ENCODE results near the gene PLAGL2. TPM values are rescaled to one million over a fixed set of nuclear protein-coding genes. Genes with fewer than 3 reads are reported as not detected.
"Not testable (repeated sequence)": the region's sequence is repeated elsewhere in the genome, so short reads cannot be mapped to it uniquely, and the experiment has no call there.

The PLAGL2 gene
- total RNA-seq, 2 donors from 2014 or later: 4.8 to 5.6 TPM

DNA sequence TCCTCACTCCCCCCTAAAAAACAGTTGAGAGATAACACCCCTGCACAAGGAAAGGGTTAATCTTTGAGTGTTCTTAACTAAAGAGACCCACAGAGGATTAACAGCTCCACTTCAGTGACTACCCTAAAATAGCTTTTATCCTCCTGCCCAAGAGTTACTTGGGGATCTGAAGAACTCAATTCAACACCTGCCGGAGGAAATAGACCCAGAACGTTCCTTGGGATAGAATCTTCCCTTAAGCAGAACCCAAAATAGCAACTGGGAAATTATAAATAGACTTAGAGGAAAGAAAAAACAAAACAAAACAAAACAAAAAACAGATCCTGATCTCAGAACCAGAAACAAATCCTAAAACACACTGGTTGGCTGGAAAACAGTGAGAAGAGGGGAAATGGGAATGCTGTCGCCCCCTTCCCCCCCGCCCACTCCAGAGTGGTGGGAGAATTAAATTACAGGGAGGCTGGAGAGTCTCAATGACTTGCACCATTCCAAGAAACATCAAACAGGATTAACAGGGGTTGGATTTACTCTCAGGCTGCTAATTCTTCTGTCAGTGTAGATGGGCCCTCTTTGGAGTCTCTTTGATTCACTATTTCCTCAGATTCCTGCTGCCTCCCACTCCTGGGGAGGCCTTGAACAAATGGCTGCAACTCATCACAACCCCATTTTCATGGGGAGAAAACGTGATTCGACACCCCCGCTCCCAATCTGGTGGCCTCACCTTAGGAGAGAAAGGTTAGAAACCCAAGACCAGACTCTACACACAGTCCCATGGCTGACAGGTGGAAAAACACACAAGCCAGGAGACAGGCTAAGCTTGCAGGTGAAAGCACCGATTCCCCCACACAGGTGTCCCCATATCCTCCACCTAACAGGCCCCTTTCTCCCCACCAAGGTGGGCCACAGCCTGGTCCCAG, 1.4 kb downstream of the PLAGL2 start:
- no peak for DNase-seq (ENCODE audit: low spot score)
- intact Hi-C loops (cut with DNase I): no loop called here

DNA sequence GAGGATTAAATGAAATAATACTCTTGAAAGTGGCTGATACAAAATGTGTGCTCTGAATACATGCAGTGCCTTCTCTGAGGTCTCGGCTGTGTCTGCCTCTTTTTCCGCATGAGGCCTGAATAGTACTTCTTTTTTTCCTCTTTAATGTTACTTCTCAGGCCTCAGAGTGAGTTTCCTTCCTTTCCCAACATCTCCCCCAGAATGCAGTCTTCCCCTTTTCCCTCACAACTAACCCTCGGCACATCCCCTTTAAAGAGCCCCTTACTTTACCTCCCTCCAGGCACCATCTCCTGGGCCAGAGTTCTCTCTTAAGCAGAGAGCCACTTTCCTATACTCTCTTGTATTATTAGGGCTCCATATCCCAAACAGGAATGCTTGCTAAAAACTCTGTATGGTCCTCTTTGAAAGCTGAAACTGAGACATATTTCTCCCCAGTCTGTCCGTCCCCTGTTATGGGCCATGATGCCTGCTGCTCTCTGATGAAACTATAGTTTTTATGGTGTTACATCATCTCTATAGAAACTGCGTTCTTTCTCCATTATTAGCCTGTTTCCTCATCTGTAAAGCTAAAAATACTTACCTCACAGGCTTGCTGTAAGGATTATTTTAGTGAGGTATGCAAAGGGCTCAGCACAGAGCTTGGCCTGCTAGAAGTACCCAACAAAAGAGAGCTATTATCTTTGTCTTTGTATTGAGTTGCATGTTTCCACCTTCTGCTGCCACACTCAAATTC, 2.3 kb downstream of the PLAGL2 start:
- DNase-seq (ENCODE audit: low spot score): no peak
- intact Hi-C loops (cut with DNase I): no loop called here

DNA sequence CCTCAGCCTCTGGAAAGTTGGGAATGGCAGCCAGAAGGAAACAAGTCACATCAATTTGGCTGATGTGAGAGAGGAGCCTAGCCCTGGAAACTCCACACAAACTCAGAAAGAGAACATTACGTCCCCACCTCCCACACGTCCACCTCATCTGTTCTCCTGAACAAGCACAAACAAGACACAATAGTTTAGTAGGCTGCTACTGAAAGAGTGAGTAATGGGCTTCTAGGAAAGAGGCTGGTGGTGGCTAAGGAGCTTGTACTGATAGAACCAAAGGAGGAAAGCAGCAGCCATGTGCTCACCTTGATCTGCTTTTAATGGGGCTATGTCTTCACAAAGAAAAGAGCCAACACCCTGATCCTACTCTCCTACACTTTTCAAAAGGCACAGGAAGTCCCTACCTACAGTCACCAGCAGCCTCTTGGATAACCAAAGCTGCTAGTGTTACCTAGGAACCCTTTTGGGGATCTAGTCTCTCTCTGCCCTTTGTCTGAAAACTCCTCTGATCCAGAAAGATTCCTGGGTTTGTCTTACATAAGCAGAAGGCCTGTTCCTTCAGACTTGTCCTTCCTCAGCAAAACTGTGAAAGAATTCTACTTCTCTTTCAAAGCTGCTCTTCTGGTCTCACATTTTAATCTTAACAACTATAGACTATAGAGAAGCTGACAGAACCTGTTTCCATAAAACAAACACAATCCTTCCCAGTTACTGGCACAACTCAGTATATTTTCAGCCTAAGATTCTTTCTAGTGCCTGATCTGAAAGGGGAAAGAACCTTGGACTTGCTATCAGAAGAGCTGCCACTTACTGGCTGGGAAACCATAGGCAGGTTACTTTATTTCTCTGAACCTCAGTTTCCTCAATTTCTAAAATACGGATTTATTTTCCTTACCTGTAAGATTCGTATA, 3.1 kb downstream of the PLAGL2 start:
- intact Hi-C loops (cut with DNase I): no loop called here
- no peak for DNase-seq (ENCODE audit: low spot score)

DNA sequence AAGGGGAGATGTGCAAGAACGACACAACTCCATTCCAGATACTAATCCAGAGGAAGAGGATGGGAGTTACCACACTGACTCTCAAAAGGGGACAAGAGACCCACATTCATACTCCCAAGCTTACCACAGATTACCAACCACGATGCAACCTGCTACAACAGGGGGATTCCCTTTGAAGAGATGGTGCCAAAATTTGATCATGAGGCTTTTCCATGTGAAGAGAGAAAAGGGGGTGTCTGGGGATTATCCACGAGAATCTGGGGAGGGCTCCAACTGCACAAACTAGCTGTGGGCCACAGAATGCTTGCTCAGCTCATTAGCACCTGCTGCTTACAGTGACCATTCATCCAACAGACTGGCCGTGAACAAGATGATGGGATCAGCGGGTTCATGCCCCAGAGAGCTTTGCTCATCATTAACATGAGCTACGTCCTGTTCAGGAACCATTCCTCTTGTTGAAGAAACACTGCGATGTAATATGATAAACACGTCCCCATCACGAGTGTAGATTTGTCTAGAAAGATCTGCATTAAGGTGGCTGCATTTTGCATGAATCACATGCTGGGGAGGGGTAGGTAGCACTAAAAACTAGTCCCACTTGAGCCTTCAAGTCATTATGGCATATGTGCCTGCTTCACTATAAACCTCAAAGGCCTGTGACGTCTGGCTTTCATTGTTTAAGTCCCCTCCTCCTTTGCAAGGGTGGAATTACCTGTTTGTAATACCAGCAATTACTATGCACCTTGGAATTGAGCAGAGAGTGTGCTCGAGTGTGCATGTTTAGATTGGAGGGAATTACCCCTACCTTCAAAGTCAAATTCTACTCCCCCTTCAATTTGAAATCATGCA, 4.0 kb downstream of the PLAGL2 start:
- no peak for DNase-seq (ENCODE audit: low spot score)
- intact Hi-C loops (cut with DNase I): no loop called here

DNA sequence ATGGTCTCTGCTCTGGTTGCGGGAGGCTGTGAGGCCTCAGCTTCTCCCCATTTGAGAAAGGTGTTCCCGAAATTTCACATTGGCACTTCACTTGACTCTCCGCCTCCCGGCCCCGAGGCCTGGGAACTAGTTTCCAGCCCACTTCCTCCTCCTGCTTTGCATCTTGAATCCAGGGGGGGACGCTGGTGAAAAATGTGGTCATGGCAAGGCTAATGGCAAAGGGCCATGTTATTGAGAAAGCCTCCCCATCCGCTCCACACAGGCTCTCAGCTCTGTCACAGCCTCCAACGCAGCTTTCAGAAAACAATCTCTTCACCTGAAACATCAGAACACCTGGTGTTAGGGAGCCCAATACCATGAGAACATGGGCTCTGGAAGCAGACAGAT, 5.6 kb downstream of the PLAGL2 start:
- DNase-seq (ENCODE audit: low spot score): no peak
- intact Hi-C loops (cut with DNase I): no loop called here

DNA sequence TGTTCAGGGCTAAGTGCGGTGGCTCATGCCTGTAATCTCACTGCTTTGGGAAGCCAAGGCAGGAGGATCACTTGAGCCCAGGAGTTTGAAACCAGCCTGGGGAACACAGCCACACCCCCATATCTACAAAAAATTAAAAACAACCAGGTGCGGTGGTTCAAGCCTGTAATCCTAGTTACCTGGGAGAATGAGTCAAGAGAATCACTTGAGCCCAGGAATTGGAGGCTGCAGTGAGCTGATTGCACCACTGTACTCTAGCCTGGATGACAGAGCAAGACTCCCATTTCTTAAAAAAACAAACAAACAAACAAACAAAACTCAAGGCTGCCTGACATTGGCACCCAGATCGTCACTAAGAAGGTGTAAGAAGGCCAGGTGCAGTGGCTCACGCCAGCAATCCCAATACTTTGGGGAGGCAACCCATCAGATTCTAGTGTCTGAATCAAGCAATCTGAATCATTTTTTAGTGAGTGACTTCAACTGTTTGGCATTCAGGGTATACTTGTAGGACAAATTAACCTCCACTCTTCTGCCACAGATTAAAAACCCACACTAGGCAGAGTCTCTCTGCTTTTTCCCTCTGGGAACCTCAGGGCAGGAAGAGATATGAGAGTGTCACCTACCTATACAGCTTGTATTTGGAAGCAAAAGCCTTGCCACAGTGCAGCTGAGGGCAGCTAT, 6.1 kb downstream of the PLAGL2 start:
- DNase-seq (ENCODE audit: low spot score): no peak
- intact Hi-C loops (cut with DNase I): no loop called here

DNA sequence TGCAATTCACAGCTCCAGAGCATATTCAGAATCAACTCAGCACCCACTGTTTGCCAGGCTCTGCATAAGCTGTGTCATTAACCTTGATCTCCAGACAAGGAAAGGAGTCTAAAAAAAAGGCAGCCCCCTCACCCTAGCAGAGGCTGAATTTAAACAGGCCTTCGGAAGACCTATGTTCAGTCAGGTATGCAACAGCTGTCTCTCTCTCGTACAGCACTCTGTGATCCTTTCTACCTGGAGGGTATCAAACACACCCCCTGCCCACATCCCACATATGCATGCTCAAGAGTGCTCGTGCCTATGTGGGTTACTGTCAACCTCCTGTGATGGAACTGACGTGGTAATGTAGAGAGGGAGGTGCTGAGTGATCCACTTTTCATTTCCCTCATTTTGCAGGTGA, 8.5 kb downstream of the PLAGL2 start:
- DNase-seq (ENCODE audit: low spot score): no peak
- intact Hi-C loops (cut with DNase I): no loop called here

DNA sequence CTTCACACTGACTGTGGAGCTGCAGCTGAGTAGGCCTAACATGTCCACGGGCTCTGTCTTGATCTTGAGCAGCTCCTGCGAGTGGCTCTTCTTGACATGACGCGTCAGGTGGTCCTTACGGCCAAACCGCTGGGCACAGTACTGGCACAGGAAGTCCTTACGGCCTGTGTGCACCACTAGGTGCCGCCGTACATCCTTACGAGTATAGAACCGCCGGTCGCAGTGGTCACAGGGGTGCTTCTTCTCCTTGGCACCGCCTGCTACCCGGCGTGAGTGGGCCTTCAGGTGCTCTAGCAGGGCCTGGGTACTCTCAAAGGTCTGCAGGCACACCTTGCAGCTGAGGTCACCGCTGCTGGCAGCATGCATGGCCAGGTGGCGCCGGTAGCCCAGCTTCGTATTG, 10.4 kb downstream of the PLAGL2 start:
- intact Hi-C loops (cut with DNase I); DNase-seq (ENCODE audit: low spot score): not testable (repeated sequence)

DNA sequence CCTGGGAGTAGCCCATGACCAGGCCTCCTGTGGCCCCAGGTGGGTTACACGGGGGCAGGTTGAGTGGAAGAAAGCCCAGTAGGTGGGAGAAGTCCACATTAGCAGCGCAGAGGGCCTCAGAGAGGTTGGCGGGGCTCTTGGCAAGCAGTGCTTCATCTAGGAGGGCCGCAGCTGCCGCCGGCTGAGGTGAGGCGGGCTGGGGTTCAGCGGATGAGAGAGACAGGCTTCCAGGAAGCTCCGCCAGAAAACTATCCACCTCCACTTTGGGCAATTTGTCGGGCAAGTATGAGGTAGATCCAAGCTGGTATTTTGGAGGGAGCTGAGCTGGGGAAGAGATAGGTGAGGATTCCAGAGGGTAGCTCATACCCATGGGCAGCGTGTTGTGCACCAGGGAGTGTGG, 10.9 kb downstream of the PLAGL2 start:
- DNase-seq (ENCODE audit: low spot score); intact Hi-C loops (cut with DNase I): not testable (repeated sequence)

DNA sequence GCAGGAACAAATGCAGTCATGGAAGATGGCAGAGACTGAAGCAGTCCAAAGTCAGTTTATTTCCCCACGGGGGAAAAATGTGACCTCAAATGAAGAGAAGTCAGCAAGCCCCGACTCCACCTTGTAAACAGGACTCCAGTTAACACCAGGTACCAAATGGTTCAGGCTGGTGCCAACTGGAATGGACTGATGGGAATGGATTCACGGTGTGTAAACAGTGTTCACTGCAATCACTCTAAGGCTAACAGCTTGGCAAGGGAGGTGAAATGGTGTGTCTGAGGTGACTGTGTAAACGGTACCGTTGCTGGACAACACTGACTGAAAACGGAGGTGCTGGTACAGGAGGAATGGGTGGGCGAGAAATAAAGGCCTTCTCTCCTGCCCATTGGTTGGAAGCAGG, 12.0 kb downstream of the PLAGL2 start:
- intact Hi-C loops (cut with DNase I): no loop called here
- no peak for DNase-seq (ENCODE audit: low spot score)

DNA sequence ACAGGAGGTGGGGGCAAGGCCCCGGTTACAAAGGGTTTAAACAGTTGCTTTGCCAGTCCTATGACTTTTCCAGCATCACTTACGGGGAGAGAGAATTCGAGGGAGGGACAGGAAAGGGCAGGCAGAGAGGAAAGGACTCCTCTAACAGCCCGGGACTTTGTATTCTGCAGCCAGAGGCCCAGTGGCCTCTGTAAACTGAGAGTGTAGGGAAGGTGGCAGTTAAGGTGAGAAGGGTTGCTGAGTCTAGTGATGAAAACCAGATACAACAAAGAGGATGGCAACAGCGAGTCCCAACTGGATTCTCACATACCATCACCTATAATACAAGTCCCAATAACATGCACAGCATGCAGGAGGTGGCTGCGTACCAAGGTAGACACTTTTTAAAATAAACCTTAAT, 13.5 kb downstream of the PLAGL2 start:
- no peak for DNase-seq (ENCODE audit: low spot score)
- intact Hi-C loops (cut with DNase I): loop anchor here in 1 of 2 donors (1.0 kb wide), 1 partner anchor 21 kb away; no protein-coding TSS in a partner anchor

DNA sequence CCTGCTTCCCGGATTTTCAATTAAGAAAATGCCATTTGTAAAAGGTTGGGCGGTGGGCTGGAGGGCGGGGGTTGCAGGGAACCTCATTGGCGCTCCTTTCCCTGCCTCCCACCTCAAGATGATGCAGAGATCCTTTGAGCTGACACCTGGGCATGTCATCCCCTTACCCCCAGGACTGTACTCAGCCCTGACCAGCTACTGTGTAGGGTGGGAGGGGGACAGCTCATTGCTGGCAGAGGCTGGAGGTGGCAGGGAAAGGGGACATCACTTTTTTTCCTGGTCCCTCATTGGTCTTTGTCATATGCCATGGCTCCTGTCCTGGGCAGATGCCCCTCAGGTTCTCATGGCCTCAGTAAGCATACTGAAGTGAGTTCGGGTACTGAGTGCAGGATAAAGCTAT, 14.2 kb downstream of the PLAGL2 start:
- not testable (repeated sequence) for DNase-seq (ENCODE audit: low spot score)
- intact Hi-C loops (cut with DNase I): loop anchor here in 1 of 2 donors (1.0 kb wide), 1 partner anchor 20 kb away; no protein-coding TSS in a partner anchor

DNA sequence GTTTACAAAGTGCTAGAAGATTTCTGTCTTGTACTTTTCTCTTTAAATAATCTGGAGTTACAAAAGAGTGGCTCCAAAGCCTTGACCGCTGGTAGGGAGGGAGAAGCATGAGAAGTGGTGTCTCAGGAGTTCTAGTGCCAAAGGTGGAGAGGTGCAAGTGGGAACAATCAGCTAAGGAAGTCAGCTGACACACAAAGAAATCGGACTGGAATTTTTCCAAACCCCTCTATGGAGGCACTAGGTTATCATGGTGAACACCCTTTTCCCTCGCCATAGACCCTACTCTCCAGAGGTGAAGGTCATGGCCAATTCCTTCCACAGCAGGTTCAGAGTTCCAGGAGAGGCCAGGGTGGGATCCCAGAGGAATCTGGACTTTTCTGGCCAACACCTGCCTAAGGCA, 14.8 kb downstream of the PLAGL2 start:
- DNase-seq (ENCODE audit: low spot score): no peak
- intact Hi-C loops (cut with DNase I): loop anchor here in 1 of 2 donors (1.0 kb wide), 1 partner anchor 19 kb away; no protein-coding TSS in a partner anchor

DNA sequence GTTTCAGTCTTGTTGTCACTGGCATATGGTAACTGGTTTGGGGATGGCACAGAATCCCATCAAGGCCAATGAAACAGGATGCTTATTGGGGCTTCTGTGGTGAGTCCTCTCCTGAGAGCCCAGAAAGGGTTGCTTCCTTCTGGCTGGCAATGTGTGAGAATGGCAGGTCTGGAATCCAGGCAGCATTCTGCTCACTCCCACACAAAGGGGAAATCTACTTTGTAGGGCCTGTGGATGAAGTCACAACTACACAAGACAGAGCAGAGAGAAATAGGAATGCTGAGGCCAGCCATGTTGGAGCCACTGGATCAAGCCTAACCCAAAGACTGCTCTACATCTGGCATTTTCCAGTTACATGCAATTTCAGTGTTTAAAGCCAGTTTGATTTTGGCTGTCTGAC, 15.7 kb downstream of the PLAGL2 start:
- no peak for DNase-seq (ENCODE audit: low spot score)
- intact Hi-C loops (cut with DNase I): no loop called here

DNA sequence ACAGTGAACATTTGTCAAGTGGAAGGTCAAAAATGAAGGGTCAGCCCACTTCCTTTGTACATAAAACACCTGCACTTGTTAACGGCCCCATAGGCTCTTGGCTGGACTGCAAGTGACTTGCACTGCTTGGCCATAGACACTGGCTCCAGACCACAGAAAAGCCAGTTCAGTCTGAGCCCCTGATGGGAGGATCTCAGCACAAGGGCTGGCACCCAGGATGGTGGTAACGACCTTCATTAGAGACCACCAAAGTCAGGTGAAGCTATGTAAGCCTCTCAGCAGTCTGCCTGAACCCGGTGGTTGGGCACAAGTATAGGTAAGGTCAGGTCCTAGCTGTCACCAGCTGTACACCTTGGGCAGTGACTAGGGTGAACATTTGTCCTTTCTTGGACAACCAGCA, 16.1 kb downstream of the PLAGL2 start:
- DNase-seq (ENCODE audit: low spot score): no peak

DNA sequence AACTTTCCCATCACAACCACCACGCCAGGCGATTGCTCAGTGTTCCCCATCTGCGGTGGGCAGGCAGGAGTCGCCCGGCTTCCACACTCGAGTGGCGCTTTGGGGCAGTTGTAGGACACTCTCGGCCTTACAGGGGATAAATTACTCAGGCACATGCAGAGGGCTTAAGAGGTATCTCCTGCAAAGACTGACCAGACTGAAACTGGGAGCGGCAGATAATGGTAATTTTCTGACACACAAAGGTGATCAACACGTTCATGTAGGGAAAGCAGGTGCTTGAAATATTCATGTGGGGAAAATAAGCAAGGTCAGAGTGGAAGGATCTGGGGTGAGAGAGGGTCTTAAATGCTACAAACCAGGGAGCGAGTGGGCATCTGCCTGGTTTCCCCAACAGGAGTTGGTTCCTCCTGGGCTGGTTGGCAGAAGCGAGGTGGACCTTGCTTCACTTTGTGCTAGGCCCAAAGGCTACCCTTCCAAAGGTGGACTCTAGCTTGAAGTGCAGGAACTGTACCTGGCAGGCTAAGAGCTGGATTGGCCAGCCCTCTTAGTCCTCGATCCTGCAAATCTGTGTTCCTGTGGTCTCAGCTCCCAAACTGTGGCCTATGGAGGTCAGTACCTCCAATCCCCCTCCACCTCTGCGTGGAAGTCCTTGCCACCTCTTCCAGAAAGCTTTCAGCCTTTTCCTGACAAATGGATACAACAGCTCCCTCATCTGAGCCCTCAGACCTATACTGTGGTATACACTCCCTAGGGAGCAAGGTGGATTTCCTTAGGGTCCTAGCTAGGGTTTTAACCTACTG, 16.7 kb downstream of the PLAGL2 start:
- intact Hi-C loops (cut with DNase I): no loop called here
- DNase-seq (ENCODE audit: low spot score): no peak

More for the DNA sequence above, 16.1 kb downstream of the PLAGL2 start:
- intact Hi-C loops (cut with DNase I): no loop called here
